Osteocyte (in vitro differentiated cells): ENCODE measurements around the gene N4BP2L2. TPM values are rescaled to one million over a fixed set of nuclear protein-coding genes. Genes with fewer than 3 reads are reported as not detected.

Experiments
- DNase-seq: peaks from one replicate; pipeline ENCODE4 v3.0.0; 2021; ENCODE audit warnings: mixed read lengths; ENCODE audit not compliant: unreplicated experiment; ENCODE audit errors: extremely low spot score
- H3K27ac Mint-ChIP-seq: one replicate; pipeline ENCODE4 v1.8.0; 2021; ENCODE audit warnings: mild to moderate bottlenecking, mixed read lengths; ENCODE audit not compliant: unreplicated experiment
- H3K27me3 Mint-ChIP-seq: one replicate; pipeline ENCODE4 v1.8.0; 2021; ENCODE audit warnings: mixed read lengths; ENCODE audit not compliant: unreplicated experiment
- H3K36me3 Mint-ChIP-seq: one replicate; pipeline ENCODE4 v1.8.0; 2021; ENCODE audit warnings: mixed read lengths; ENCODE audit not compliant: unreplicated experiment
- H3K4me1 Mint-ChIP-seq: one replicate; pipeline ENCODE4 v1.8.0; 2021; ENCODE audit warnings: mixed read lengths; ENCODE audit not compliant: unreplicated experiment
- H3K4me3 Mint-ChIP-seq: one replicate; pipeline ENCODE4 v1.8.0; 2021; ENCODE audit warnings: mild to moderate bottlenecking, moderate library complexity, mixed read lengths; ENCODE audit not compliant: unreplicated experiment
- H3K9me3 Mint-ChIP-seq: one replicate; pipeline ENCODE4 v1.8.0; 2021; ENCODE audit warnings: mixed read lengths; ENCODE audit not compliant: unreplicated experiment
- total RNA-seq: library from RNA; stranded (reverse); gene quantifications from 2 replicates; pipeline ENCODE4 v1.2.1, GENCODE V29; 2021
- TF ChIP-seq, protein P1 (sequence below): fragments of 200-600 bp; sonication (generic); IDR thresholded peaks from 2 replicates; pipeline ENCODE4 v1.5.0; 2021; ENCODE audit warnings: antibody characterized with exemption, mild to moderate bottlenecking, moderate library complexity

N4BP2L2 gene
- total RNA-seq, 1 donor from 2014 or later: 138 TPM

GRCh38 chr13:32555613-32556012 lies 17.0 kb upstream of the N4BP2L2 start:
- peaks cover 2% of the 10 kb centered on the region for H3K9me3 Mint-ChIP-seq

GRCh38 chr13:32553720-32554119 lies 15.1 kb upstream of the N4BP2L2 start:
- Mint-ChIP-seq H3K36me3 (no peaks in the 10 kb centered on the region), H3K27me3 (peaks cover 21% of the 10 kb centered on the region), H3K4me3 (no peak overlapping the region), H3K9me3 (no peaks in the 10 kb centered on the region), H3K4me1 (no peaks in the 10 kb centered on the region), H3K27ac (no peak overlapping the region)
- no peak for DNase-seq
- TF ChIP-seq, protein P1, sequence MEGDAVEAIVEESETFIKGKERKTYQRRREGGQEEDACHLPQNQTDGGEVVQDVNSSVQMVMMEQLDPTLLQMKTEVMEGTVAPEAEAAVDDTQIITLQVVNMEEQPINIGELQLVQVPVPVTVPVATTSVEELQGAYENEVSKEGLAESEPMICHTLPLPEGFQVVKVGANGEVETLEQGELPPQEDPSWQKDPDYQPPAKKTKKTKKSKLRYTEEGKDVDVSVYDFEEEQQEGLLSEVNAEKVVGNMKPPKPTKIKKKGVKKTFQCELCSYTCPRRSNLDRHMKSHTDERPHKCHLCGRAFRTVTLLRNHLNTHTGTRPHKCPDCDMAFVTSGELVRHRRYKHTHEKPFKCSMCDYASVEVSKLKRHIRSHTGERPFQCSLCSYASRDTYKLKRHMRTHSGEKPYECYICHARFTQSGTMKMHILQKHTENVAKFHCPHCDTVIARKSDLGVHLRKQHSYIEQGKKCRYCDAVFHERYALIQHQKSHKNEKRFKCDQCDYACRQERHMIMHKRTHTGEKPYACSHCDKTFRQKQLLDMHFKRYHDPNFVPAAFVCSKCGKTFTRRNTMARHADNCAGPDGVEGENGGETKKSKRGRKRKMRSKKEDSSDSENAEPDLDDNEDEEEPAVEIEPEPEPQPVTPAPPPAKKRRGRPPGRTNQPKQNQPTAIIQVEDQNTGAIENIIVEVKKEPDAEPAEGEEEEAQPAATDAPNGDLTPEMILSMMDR: no peak

More at GRCh38 chr13:32555613-32556012, 17.0 kb upstream of the N4BP2L2 start:
- Mint-ChIP-seq H3K27me3 (peaks cover 13% of the 10 kb centered on the region), H3K36me3 (no peaks in the 10 kb centered on the region), H3K4me3 (no peak overlapping the region), H3K4me1 (no peaks in the 10 kb centered on the region), H3K27ac (no peak overlapping the region)
- TF ChIP-seq, protein P1: no peak
- DNase-seq: no peak

DNA sequence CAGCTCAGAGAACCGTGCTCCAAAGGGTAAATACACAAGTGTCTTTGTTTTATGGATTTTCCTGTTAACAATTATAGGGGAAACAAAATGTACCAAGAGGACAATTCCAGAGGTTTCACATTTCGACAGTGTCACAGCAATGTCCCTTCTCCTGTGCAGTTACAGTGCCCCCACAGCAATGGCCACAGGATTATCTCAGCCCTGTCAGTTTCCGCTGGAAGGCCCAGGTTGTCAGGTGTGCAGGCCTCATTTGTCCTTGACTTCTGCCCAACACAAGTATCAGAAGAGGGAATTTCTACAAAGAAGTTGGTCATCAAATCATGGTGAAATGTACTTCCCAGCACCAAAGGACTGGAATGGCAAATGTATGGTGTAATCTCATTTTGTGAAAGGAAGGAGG lies 11.2 kb upstream of the N4BP2L2 start:
- Mint-ChIP-seq H3K4me3 (no peak overlapping the region), H3K27me3 (peaks cover 27% of the 10 kb centered on the region), H3K36me3 (no peaks in the 10 kb centered on the region), H3K4me1 (no peaks in the 10 kb centered on the region), H3K9me3 (no peaks in the 10 kb centered on the region), H3K27ac (no peak overlapping the region)
- TF ChIP-seq, protein P1: no peak
- DNase-seq: no peak

GRCh38 chr13:32548837-32549236 lies 10.2 kb upstream of the N4BP2L2 start:
- Mint-ChIP-seq H3K9me3 (no peaks in the 10 kb centered on the region), H3K4me1 (no peaks in the 10 kb centered on the region), H3K27ac (no peak overlapping the region), H3K4me3 (no peak overlapping the region), H3K27me3 (peaks cover 27% of the 10 kb centered on the region), H3K36me3 (no peaks in the 10 kb centered on the region)
- TF ChIP-seq, protein P1: no peak
- no peak for DNase-seq

DNA sequence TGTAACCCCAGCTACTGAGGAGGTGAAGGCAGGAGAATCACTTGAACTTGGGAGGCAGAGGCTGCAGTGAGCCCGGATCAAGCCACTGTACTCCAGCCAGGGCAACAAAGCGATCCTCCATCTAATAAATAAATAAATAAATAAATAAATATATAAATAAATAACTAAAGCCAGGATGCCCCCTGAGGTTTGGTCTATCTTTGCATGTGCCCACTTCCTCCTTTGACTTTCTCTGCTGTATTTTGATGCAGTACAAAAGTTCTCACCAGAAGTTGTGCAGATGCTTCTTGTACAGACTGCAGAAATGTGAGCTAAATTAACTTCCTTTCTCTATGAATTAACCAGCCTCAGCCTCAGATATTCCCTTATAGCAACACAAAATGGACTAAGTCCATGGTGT lies 6.5 kb upstream of the N4BP2L2 start:
- no peaks in the 10 kb centered on the region for H3K9me3 Mint-ChIP-seq
- peaks cover 26% of the 10 kb centered on the region for H3K27me3 Mint-ChIP-seq
- no peak overlapping the region for H3K27ac Mint-ChIP-seq
- DNase-seq: no peak
- TF ChIP-seq, protein P1: no peak
- no peaks in the 10 kb centered on the region for H3K4me1 Mint-ChIP-seq
- no peak overlapping the region for H3K4me3 Mint-ChIP-seq
- H3K36me3 Mint-ChIP-seq: no peaks in the 10 kb centered on the region
